Tibial artery (tissue), 4 donors: Measurements from ENCODE around the gene TULP4.
"Not testable (repeated sequence)": the region's sequence is repeated elsewhere in the genome, so short reads cannot be mapped to it uniquely, and the experiment has no call there.

Source experiments
- DNase-seq, 2 donors: peaks; one replicate each; pipeline ENCODE4 v3.0.0-alpha.2; 2019
- H3K27ac ChIP-seq, 2 donors: fragments of 200-600 bp; sonication (generic) in 1 of 2; 1 replicate in 1 of 2; 2 replicates in 1 of 2; pipeline ENCODE4 v1.5.1; 2018 to 2019; ENCODE audit warnings: mild to moderate bottlenecking in 1 of 2
- H3K27me3 ChIP-seq, 2 donors: fragments of 200-600 bp; sonication (generic) in 1 of 2; one replicate each; pipeline versions ENCODE4 v1.5.1 to v1.6.0; 2016 to 2019
- H3K36me3 ChIP-seq, 3 donors: fragments of 200-600 bp; sonication (generic) in 2 of 3; one replicate each; pipeline ENCODE4 v1.5.1; 2016 to 2019; ENCODE audit warnings: mild to moderate bottlenecking in 2 of 3
- H3K4me1 ChIP-seq, 4 donors: fragments of 200-600 bp; sonication (generic) in 2 of 4; 1 replicate in 3 of 4; 2 replicates in 1 of 4; pipeline ENCODE4 v1.5.1; 2016 to 2019
- H3K4me3 ChIP-seq, 2 donors: fragments of 200-600 bp; sonication (generic) in 1 of 2; 1 replicate in 1 of 2; 2 replicates in 1 of 2; pipeline ENCODE4 v1.5.1; 2018 to 2019; ENCODE audit warnings: mild to moderate bottlenecking in 2 of 2
- H3K9me3 ChIP-seq, 3 donors: fragments of 200-600 bp; sonication (generic) in 1 of 3; one replicate each; pipeline ENCODE4 v1.5.1; 2016 to 2019
- intact Hi-C: fragments of 100-400 bp; cut with DNase I; formaldehyde crosslinking; loops from one replicate; pipeline ENCODE4 v1.15.0; 2023; ENCODE audit warnings: low total_unique reads
- TF ChIP-seq, protein P1 (sequence below), 2 experiments: fragments of 200-600 bp in 1 of 2; fragments of 450-650 bp in 1 of 2; IDR thresholded peaks; one replicate each; pipeline ENCODE4 v1.5.1; 2017 to 2019; ENCODE audit warnings: antibody characterized with exemption in 2 of 2, mild to moderate bottlenecking in 1 of 2, moderate library complexity in 1 of 2

TULP4 gene

DNA sequence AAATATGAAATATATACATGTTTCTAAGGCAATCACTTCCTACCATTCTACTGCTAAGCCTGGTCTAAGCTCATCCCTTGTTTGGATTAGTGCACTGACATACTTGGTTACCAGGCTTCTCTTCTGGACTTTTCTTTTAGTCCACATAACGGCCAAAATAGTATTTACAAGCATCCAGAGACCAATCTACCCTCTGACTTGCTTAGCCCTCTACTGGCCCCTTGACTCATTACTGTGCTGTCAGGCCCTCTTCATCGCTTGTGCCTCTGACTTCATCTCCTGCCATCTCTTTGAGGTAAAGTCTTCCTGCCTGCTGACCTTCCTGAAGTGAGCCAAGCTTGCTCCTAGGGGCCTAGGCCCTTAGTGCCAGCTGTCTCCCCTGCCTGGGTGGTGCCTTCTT is 35.1 kb downstream of the TULP4 start:
- Histone ChIP-seq H3K27ac (no peak overlapping the region), H3K36me3 (no peaks in the 10 kb centered on the region), H3K4me1 (no peaks in the 10 kb centered on the region), H3K4me3 (no peak overlapping the region), H3K9me3 (no peaks in the 10 kb centered on the region), H3K27me3 (no peaks in the 10 kb centered on the region)
- TF ChIP-seq, protein P1, sequence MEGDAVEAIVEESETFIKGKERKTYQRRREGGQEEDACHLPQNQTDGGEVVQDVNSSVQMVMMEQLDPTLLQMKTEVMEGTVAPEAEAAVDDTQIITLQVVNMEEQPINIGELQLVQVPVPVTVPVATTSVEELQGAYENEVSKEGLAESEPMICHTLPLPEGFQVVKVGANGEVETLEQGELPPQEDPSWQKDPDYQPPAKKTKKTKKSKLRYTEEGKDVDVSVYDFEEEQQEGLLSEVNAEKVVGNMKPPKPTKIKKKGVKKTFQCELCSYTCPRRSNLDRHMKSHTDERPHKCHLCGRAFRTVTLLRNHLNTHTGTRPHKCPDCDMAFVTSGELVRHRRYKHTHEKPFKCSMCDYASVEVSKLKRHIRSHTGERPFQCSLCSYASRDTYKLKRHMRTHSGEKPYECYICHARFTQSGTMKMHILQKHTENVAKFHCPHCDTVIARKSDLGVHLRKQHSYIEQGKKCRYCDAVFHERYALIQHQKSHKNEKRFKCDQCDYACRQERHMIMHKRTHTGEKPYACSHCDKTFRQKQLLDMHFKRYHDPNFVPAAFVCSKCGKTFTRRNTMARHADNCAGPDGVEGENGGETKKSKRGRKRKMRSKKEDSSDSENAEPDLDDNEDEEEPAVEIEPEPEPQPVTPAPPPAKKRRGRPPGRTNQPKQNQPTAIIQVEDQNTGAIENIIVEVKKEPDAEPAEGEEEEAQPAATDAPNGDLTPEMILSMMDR (IDR thresholded peaks at IDR 0.05) = no peak
- intact Hi-C loops = no loop called here
- no peak for DNase-seq

DNA sequence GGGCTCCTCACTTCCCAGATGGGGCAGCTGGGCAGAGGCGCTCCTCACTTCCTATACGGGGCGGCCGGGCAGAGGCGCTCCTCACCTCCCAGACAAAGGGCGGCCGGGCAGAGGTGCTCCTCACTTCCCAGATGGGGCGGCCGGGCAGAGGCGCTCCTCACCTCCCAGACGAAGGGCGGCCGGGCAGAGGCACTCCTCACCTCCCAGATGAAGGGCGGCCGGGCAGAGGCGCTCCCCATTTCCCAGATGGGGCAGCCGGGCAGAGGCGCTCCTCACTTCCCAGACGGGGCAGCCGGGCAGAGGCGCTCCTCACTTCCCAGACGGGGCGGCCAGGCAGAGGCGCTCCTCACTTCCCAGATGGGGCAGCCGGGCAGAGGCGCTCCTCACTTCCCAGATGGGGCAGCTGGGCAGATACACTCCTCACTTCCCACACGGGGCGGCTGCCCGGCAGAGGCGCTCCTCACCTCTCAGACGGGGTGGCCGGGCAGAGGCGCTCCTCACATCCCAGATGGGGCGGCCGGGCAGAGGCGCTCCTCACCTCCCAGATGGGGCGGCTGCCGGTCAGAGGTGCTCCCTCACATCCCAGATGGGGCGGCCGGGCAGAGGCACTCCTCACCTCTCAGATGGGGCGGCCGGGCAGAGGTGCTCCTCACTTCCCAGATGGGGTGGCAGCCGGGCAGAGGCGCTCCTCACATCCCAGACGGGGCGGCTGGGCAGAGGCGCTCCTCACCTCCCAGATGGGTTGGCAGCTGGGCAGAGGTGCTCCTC is 36.7 kb downstream of the TULP4 start:
- DNase-seq, H3K27me3 ChIP-seq: not testable (repeated sequence)

DNA sequence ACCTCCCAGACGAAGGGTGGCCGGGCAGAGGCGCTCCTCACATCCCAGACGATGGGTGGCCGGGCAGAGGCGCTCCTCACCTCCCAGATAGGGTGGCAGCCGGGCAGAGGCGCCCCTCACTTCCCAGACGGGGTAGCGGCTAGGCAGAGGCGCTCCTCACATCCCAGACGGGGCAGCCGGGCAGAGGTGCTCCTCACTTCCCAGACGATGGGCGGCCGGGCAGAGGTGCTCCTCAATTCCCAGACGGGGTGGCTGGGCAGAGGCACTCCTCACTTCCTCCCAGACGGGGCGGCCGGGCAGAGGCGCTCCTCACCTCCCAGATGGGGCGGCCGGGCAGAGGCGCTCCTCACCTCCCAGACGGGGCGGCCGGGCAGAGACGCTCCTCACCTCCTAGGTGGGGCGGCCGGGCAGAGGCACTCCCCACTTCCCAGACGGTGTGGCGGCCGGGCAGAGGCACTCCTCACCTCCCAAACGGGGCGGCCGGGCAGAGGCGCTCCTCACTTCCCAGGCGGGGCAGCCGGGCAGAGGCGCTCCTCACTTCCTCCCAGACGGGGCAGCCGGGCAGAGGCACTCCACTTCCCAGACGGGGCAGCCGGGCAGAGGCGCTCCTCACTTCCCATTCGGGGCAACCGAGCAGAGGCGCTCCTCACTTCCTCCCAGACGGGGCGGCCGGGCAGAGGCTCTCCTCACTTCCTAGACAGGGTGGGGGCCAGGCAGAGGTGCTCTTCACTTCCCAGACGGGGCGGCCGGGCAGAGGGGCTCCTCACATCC is 37.4 kb downstream of the TULP4 start:
- intact Hi-C loops, H3K27me3 ChIP-seq, H3K4me3 ChIP-seq, H3K27ac ChIP-seq, H3K9me3 ChIP-seq, H3K4me1 ChIP-seq, H3K36me3 ChIP-seq, DNase-seq: not testable (repeated sequence)

More for the DNA sequence above, 36.7 kb downstream of the TULP4 start:
- H3K27ac ChIP-seq, intact Hi-C loops, H3K4me1 ChIP-seq, H3K36me3 ChIP-seq, H3K9me3 ChIP-seq, H3K4me3 ChIP-seq: not testable (repeated sequence)

DNA sequence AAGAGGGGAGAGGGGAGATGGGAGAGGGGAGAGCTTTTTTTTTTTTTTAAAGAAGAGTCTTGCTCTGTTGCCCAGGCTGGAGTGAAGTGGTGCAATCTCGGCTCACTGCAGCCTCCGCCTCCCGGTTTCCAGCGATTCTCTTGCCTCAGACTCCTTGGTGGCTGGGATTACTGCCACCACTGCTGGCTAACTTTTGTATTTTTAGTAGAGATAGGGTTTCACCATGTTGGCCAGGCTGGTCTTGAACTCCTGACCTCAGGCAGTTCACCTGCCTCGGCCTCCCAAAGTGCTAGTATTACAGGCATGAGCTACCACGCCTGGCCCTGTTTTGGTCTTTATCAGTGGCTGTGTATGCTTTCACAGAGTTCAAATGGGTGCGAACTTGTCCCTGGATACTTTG is 38.5 kb downstream of the TULP4 start:
- H3K27ac ChIP-seq, H3K4me1 ChIP-seq, H3K27me3 ChIP-seq, intact Hi-C loops, H3K36me3 ChIP-seq, DNase-seq, H3K4me3 ChIP-seq, H3K9me3 ChIP-seq: not testable (repeated sequence)

DNA sequence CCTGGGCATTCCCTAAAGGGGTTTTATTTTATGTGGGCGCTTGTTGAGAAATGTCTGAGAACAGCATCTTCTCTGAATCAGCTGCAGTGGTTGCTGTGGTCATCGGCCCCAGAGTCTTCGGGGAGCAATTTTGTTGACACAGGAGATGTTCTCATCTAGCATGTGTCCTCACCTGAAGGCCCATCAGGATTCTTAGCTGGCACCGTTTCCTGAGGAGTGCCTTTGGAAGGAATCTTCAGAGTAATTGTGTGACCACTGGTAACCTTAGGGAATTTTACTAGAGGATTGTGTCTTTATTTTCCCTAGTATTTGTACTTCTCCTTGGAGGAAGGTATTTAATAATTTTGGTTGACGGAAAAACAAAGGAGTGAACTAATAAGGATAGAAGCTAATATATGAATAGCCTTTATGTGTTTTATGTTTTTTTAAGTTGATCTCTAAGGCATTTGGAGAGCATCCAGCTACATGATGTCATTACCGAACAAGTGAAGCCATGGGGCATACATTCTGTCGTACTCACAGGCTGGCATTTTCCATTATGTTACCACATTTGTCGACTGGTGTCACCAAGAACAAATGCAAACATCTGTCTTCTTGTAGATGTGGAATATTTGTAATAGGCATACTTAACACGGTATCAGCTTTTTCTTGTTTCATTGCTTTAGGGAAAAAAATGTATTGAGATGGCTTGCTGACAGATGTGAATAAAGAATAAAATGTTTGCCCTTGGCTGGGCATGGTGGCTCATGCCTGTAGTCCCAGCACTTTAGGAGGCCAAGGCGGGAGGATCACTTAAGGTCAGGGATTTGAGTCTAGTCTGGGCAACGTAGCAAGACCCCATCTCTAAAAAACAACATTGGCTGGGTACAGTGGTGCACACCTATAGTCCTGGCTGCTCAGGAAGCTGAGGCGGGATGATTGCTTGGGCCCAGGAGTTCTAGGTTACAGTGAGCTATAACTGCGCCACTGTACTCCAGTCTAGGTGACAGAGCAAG is 41.9 kb downstream of the TULP4 start:
- intact Hi-C loops = no loop called here
- no peak overlapping the region for H3K4me3 ChIP-seq
- no peaks in the 10 kb centered on the region for H3K27me3 ChIP-seq
- DNase-seq = no peak
- H3K36me3 ChIP-seq = no peaks in the 10 kb centered on the region
- TF ChIP-seq, protein P1 (IDR thresholded peaks at IDR 0.05) = no peak
- H3K9me3 ChIP-seq = no peaks in the 10 kb centered on the region
- H3K4me1 ChIP-seq = peaks cover 0 to 11% (median 0%) of the 10 kb centered on the region in 4 donors
- no peak overlapping the region for H3K27ac ChIP-seq

DNA sequence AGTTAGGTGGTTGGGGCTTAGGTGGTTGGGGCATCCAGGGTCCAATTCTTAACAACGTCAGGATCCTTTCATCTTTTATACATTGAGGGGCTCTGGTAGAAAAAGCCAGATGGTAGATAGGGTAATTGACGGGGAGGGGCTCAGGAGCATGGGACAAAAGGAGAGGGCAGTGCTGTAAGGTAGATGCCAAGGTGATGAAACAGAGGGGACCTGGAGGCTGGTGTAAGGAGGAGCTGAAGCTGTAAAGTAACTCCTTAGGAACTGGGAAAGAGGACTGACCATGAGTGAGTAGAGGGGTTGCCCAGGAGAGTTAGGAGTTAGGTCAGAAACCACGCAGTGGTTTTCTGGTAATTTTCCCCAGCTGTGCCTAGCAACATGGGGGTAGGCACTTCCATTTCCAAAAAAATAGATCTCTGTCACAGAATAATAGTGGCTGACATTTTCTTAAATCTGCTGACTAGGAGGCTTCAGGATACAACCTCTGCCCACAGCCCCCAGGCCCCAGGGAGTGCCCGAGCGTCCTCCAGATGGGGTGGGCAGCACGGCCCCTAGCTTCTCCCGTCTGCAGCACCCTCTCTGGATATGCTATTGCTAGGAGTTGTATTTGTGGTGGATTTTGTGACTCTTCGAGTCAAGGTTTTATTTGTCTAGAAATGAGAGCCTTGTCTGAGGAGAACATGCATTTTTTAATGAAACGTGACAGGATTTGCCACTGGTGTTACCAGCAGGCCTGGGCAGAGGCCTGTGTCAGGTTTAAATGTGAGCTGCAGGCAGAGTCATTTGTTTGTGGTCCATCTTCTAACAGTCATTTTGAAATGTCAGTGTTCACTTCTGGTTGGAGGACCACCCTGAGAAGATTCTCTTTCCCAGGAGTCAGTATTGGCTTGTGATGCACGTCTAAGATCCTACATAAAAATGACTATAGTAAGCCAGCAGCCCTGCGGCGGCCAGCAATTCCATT is 44.6 kb downstream of the TULP4 start:
- intact Hi-C loops = no loop called here
- H3K4me3 ChIP-seq = no peak overlapping the region
- DNase-seq = no peak
- no peaks in the 10 kb centered on the region for H3K9me3 ChIP-seq
- H3K27ac ChIP-seq = no peak overlapping the region
- H3K4me1 ChIP-seq = peaks cover 0 to 11% (median 2%) of the 10 kb centered on the region in 4 donors
- H3K27me3 ChIP-seq = no peaks in the 10 kb centered on the region
- no peaks in the 10 kb centered on the region for H3K36me3 ChIP-seq
- TF ChIP-seq, protein P1 (IDR thresholded peaks at IDR 0.05) = no peak
